Activated CD4-positive, alpha-beta T cell treated with anti-CD3 and anti-CD28 coated beads, Interleukin-2, amount 50 U/mL, for 4 hours (primary cell): ENCODE results near the gene MORN4.
"Not testable (repeated sequence)": the region's sequence is repeated elsewhere in the genome, so short reads cannot be mapped to it uniquely, and the experiment has no call there.

Experiments used
- DNase-seq, 2 experiments: peaks; one replicate each; pipeline ENCODE4 v3.0.0-alpha.2; 2020

MORN4 gene

DNA sequence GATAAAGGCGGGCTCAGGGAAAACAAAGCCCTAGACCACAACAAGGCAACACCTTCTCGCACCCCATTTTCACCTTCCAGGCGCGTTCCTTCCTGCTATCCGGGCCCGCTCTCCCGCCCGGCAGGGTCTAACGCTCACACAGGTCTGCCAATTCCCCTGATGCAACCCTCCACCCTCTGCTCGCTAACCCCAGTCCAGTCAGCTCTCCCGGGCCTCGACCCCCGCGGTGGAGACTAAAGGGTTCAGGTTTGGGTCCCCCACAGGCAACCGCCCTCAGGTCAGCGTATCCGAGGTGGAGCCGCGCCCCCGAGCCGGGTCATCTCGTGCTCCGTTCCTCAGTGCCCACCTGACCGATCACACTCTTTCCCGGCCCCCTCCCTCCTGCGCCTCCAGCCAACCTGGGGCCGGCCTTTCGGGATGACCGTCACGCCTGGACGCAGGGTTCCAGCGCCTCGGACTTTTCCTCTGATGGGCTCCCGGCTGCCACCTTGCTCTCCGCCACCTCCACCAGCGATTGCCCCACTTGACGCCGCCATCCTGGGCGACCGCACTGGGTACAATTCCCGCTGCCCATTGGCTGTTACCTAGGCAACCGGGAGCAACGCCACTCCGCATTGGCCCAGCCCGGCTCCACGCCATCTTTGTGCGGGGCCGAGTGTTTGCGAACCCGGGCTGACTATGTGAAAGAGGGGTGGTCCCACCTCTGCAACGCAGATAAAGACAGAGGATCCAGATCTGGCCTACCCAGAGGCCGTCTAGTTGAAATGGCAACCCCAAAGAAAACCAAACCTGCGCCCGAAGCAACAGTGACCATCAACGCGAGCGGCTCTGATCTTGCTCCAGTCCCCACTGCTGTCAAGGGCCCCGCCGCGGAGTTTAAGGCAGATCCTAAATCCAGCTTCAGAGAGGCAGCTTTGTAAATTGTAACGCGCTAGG is at the start of gene MORN4:
TSS of gene MORN4 (minus strand) at position 552 of the 936 bp plus-strand sequence. CDS start 13,847 bp downstream, outside the sequence.
- peak; percentile 88 for DNase-seq

DNA sequence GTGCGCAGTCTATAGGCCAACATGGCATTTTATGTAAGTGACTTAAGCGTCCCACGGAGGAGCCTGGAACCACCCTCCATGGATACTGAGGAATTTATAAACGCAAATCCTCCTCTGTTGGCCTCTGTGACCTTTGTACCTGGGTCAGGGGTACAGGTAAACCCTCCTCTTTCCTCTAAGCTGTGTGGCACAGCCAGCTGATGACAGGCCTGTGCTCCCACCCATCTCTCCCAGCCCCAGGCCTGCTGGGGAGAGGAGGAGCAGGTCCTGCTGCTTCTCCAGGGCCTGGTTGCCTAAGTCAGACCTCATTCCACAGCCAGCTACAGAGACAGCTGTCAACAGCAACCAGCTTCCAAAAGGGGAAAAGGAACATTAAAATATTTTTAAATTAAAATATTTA is 48.7 kb upstream of the MORN4 start:
- no peak for DNase-seq

DNA sequence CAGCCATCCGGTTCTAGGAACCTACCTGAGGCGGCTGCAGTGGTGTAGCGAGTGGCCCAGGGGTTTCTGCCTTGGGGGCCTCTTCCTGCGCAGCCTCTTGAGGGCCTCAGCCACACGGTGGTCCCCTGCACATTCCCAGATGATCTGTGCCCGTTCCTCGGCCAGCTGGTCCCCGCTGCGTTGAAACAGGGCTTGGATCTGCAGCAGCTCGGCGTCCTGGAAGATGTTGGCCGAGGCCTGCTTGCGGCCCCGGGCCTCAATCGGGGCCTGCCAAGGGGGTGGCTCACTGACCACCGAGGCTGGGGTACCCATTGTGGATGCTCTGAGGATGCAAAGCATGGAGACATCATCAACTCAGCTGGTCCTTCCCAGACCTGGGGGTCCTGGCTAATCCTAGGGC is 46.3 kb upstream of the MORN4 start:
- no peak for DNase-seq

DNA sequence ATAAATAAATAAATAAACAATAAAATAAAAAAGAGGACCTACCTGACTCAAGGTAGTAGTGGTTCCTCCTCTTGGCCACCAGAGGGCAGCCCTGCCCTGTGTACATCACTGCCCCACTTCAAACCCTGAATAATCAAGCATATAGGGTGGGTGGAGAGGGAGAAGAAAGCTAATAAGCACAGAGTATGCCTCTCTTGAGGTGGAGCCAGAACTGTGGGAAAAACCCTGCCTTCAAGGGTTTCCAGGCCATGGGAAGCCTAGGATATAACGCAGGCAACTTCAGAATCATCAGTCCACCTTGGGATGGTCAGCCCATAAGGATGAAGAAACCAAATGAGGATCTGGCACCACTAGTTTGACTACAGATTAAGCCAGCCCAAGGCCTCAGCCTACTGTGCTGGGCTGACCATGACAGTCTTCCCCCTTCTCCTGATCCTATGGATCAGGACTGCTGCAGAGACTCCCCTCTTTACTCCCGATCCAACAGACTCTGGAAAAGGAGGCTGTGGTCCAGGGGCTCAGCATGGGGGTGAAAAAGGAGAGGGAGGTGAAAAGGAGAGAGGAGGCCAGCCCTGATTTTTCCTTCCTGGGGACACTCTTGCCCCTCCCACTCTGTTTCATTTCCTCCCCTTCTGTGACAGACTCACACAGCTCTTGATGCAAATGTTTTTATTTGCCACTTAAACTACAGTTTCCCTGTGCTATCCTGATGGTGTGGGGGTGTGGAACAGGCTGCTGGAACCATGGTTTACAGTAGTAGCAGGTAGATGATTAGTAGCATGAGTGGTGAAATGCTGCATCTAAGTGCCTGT is 43.7 kb upstream of the MORN4 start:
- peak; percentile 35 to 39 for DNase-seq

DNA sequence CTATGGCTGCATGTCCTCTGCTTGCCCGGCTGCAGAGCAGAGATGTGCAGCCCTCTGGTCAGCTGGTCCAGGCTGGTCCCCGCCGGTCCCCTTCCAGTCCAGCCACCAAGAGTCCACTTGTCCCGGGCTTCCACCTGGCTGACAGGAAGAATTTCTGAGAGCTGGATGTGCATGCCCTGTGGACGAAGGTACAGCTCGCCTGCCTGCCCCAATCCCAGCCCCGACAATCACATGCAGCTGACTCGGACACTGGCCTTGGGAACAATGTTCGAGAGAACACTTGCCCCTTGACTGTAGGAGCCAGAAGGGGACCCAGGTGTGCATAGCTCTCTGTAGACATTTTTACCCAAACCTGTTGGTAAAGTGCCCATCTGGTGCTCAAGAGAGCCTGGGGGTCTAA is 41.9 kb upstream of the MORN4 start:
- no peak for DNase-seq

DNA sequence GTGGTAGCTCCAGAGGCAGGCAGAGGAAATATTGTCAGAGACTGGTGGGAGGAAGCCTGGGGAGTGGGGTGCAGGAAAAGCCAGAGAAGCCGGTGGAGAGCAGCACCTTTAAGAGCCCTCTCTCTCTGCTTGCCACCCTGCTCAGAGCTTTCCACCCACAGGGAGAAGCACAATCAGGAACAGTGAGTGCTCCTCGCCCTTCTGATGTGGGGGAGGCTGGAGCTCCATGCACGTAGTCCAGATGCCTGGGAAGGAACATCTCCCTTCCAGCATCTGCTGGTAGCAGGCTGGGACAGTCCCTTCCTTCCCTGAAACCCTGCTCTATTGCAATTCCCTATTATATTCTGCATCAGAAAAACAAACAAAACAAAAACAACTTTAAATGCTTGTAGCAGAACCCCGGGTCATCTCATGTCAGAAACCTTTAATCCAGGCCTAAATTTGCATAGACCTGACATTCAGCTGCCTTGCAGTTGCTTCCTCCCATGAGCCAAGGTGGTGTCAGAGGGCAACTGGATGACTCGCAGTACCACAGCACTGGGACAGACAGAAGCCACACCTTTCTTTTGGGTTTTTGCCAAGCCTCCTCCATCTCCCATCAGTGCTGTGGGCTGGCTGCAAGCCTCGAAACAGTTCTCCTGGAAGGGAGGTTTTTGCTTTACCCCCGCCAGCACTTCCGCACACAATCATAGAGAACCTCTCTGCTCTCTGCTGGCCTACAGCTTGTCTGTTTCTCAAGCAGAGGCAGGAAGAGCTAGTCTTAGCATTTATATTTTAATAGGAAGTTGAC is 40.6 kb upstream of the MORN4 start:
- no peak for DNase-seq

DNA sequence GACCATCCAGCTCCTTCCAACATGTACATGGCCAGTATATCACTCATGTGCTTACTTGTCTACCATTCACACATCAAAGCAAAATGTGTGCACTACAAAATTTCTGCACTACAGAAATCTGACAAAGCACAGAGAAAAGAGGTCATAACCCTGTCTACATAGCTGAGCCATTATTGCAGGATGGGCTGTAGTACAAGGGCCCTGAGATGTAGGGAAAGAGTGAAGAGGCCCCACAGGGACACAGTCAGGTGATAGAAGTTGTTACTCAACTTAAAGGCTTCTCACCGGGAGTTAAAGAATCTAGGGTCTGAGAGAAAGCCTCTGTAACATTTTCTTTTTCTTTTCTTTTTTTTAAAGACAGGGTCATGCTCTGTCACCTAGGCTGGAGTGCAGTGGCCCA is 36.3 kb upstream of the MORN4 start:
- DNase-seq, result no peak

DNA sequence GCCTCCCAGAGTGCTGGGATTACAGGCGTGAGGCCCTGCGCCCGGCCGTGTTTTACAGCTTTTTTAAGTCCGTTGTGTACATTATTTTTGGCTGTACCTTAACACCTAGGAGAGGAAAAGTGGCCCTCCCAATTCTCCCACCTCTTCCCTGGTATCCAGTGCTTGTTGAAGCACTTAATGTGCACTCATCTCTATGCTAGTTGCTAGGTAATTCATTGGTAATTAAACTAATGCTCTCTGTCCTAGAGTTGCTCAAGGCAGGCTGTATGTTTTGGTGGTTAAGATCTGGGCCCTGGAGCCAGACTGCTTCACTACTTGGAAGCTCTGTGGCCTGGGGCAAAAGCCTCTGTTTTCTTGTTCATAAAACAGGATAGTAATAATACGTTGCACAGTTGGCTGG is 34.2 kb upstream of the MORN4 start:
- no peak for DNase-seq

DNA sequence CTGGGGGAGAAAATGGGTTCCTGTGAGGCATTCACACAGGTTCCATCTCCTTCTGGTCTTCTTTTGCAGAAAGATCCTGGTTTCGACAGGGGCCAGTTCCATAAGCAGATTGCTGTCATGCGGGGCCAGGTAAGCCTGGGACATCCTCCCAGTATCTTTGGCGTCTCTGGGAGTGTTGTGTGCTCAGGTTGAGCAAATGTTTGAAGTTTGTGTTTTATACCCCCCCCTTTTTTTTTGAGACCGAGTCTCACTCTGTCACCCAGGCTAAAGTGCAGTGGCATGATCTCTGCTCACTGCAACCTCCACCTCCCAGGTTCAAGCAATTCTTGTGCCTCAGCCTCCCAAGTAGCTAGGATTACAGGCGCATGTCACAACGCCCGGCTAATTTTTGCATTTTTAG is 33.7 kb upstream of the MORN4 start:
- no peak for DNase-seq

DNA sequence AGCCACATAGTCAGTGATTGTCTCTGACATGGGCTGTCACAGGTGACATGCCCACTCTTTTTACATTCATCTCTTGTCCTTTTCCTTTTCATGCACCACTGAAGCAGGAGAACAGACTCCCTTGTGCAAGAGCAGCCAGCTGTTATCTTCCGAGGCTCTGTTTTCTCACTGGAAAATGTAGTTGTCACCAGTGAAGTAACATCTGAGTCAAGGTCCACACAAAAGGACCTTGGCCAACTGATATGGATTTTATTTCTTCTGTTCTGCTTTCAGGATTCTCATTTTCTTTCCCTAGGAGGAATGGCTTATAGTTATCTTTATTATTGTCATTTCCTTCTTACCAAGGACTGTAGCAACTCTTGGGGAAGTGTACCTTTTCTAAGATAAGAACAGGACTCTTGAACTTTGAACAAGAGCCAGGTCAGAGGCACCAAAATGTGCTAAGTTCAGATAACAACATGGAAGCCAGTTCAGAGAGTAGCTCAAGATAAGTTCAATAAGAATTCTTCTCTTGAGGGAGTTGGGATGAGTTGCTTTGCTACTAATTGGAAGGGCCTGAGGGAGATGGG is 31.1 kb upstream of the MORN4 start:
- DNase-seq, result no peak

DNA sequence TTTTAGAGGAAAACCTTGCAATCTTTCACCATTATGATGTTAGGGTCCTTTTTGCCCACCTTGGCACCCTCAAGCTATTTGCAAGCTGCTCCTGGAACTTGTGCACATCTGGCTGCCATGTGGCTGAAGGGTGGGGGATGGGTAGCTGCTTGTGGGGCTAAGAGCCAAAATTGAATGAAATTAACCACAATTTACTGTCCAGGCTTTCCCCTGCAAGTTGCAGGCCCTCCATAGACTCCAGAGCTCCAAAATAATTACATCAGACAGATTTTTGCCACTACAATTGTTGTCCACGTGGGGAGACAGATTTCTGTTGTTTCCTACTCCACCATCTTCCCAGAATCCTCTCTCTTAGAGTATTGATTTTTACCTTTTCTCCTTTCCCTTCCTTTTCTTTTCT is 26.3 kb upstream of the MORN4 start:
- DNase-seq, result no peak

DNA sequence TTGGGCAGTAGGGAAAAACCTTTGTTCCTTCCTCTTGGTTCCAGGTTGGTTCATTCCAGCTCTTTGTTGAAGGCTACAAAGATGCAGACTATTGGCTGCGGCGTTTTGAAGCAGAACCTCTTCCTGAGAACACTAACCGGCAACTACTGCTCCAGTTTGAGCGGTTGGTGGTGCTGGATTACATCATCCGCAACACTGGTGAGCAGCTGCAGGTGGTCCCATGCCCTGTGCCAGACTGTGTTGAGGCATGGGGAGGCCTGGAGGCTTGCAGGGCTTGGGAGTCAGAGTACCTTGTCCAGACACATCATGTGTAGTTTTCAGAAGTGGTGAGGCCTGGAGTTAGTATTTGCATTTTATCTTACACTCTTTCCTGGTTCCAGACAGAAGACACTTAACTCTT is 23.5 kb upstream of the MORN4 start:
- no peak for DNase-seq

DNA sequence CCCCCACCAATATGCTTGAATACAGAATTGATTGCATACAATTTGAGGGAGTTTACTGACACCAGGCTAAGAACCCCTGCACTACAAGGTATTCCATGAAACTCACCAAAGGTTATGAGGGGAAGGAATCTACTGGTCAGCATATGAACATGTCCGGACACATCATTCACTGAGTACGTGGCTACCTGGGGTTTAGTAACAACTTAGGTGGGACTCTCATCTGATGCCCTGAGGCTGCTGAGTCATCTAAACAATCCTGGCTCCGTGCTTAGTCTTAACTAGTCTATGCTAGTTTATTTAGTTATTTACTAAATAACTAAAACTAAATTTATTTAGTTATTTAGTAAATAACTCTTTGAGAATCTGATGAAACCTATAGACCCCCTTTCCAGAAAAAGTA is 18.5 kb upstream of the MORN4 start:
- DNase-seq, result no peak

DNA sequence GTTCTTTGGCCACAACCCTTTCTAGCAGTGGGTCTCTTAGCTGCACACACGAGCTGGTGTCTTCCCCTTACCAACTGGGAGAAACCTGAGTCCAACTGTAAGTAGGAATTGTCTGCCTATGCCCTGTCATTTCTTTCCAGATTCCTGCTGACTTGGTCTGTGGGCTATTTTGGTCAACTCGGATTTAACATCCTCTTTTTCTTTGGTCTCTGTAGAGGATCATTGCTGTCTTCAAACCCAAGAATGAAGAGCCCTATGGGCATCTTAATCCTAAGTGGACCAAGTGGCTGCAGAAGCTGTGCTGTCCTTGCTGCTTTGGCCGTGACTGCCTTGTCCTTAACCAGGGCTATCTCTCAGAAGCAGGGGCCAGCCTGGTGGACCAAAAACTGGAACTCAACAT is 17.4 kb upstream of the MORN4 start:
- DNase-seq, result no peak

DNA sequence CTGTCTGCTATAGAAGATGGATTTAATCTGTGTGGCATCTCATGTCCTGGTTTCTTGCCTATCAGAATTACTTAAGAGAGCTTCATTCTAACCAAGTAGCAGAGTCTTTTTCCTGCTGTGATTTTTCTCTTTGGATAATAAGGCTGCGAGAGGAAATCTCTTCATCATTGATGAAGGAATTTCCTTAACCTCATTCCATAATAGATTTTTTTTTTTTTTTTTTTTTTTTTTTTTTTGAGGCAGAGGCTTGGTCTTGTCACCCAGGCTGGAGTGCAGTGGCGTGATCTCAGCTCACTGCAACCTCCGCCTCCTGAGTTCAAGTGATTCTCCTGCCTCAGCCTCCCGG is 16.1 kb upstream of the MORN4 start:
- not testable (repeated sequence) for DNase-seq

DNA sequence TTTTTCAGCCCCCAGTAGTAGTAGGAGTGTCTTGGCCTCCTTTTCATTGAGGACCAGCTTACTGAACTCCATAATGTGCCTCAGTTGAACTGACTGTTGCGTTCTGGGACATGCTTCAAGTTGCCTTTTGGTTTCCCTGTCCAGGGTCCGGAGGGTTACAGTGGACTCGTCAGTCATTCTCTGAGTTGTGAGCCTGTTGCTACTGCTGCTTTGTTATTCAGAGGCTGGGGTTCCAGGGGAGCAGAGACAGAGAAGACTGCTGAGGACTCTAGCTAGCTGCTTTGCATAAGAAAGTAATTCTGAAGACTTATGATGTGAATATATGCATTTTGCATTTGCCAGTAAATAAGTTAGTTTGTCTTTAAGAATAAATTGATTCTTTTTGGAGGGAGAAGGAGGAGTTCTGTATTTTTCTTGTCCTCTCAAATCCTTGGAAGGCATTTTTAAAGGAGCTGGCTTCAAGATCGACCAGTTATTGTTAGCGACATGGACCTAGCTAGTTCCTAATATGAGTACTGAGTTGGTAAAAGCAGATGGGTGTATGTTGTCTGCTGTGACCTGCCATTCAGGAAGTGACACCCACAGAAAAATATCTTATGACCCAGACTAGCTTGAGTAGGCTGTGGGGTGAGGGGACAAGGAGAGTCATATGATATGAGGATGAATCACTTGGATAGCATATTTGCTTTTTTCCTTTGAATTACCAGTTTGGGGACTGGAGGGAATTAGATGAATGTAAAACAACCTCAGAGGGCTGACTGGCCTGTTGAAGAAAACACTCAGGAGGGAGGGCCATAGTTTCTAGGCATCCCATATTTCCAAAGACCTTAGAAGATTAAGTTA is 15.5 kb upstream of the MORN4 start:
- DNase-seq, result peak; percentile 21

DNA sequence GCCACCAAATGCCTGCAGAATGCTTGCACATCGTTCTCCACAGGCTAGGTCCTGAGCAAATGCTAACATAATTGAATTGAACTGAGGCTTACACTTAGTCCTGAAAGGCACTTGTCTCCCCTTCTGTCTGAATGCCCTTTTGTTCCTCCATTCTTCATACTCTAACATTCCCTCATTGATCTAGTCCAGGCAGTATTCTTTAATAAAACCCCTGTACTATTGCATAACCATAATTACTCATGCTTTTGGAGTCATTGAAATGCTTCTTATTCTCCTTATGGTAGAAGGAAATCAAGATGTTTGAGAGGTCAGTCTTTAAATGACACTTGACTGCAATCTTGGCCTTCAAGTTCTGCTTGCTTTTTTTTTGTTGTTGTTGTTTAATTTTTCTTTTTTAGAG is 14.3 kb upstream of the MORN4 start:
- DNase-seq, result no peak

DNA sequence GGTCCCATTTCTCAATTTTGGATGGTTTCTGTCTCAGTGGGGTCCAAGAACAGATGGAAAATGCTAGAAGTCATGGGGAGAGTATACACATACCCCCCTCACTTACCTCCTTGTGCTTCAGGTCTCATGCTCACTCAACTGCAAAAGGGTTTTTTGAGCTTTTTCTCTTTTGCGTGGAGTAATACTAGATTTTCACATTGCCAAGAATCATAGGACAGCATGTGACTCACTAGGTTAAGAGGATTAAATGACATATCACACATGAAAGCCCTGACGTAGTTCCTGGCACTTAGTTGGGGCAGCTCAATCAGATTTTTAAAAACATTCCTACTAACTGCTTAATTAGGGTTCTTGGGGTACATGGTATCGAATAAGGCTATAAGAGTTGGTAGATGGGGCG is 11.6 kb upstream of the MORN4 start:
- DNase-seq, result no peak

DNA sequence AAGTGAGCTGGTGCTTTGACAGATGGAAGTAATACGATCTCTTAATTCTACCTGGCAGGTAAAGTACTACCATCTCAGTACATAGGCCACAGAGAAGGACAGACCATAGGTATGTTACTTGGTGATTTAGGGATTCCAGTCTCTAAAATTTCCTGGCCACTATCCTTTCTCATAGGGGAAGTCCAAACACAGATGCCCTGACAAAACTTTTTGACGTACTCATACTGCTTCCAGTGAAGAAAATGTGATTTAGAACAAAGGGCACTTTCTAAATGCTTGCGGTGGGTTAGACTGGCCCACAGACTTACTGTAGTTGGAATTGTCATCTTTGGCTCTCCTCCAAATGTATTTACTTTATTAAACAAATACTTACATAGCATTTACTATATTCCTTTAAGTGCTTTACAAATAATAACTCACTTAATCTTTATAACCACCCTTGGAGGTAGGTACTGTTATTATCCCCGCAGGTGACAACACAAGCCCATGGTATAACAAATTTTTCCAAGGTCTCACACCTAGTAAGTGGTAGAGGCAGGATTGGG is 10.2 kb upstream of the MORN4 start:
- DNase-seq, result no peak

DNA sequence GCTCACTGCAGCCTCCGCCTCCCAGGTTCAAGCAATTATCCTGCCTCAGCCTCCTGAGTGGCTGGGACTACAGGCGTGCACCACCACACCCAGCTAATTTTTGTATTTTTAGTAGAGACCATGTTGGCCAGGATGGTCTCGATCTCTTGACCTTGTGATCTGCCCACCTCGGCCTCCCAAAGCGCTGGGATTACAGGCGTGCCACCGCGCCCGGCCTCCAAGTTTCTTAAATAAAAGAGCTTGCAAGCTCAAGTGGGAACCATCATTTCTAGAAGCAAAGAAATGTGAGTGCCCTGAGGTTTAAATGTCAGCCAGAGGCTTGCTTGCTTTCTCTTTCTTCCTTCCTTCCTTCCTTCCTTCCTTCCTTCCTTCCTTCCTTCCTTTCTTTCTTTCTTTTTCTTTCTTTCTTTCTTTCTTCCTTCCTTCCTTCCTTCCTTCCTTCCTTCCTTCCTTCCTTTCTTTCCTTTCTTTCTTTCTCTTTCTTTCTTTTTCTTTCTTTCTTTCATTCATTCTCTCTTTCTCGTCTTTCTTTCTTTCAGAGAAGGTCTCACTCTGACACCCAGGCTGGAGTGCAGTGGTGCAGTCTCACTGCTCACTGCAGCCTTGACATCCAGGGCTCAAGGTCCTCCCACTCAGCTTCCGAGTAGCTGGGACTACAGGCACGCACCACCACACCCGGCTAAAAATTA is 9.3 kb upstream of the MORN4 start:
- DNase-seq, result not testable (repeated sequence)
